GM12801 (cell line): Measurements from ENCODE around the gene TRMT10C.

Experiments used
- TF ChIP-seq, protein P1 (sequence below): IDR thresholded peaks from one replicate; pipeline ENCODE4 v1.5.1; 2011; ENCODE audit warnings: control low read depth; ENCODE audit not compliant: insufficient read length; ENCODE audit errors: extremely low read depth

The TRMT10C gene

DNA sequence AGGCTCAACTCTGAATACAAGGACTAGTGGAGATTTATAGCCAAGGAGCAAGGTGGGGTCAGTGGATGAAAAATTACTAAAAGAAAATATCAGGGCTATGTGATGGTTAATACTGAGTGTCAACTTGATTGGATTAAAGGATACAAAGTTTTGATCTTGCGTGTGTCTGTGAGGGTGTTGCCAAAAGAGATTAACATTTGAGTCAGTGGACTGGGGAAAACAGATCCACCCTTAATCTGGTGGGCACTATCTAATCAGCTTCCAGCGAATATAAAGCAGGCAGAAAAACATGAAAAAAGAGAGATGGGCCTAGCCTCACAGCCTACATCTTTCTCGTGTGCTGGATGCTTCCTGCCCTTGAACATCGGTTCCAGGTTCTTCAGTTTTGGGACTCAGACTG is 34.2 kb upstream of the TRMT10C start:
- TF ChIP-seq, protein P1, sequence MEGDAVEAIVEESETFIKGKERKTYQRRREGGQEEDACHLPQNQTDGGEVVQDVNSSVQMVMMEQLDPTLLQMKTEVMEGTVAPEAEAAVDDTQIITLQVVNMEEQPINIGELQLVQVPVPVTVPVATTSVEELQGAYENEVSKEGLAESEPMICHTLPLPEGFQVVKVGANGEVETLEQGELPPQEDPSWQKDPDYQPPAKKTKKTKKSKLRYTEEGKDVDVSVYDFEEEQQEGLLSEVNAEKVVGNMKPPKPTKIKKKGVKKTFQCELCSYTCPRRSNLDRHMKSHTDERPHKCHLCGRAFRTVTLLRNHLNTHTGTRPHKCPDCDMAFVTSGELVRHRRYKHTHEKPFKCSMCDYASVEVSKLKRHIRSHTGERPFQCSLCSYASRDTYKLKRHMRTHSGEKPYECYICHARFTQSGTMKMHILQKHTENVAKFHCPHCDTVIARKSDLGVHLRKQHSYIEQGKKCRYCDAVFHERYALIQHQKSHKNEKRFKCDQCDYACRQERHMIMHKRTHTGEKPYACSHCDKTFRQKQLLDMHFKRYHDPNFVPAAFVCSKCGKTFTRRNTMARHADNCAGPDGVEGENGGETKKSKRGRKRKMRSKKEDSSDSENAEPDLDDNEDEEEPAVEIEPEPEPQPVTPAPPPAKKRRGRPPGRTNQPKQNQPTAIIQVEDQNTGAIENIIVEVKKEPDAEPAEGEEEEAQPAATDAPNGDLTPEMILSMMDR, result no peak

DNA sequence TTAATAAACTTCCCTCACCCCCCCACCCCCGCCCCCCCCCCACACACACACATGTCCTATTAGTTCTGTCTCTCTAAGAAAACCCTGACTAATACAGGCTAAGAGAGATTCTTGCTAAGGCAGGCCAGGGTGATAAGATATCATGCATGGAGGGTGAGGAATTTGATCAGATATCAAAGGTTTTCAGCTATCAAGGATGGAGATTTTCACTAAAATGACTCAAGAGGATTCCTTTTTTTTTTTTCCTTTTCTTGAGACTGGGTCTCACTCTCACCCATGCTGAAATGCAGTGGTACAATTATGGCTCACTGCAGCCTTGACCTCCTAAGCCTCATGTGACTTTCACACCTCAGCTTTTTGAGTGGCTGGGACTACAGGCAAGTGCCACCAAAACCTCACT is 33.8 kb upstream of the TRMT10C start:
- TF ChIP-seq, protein P1, result no peak

DNA sequence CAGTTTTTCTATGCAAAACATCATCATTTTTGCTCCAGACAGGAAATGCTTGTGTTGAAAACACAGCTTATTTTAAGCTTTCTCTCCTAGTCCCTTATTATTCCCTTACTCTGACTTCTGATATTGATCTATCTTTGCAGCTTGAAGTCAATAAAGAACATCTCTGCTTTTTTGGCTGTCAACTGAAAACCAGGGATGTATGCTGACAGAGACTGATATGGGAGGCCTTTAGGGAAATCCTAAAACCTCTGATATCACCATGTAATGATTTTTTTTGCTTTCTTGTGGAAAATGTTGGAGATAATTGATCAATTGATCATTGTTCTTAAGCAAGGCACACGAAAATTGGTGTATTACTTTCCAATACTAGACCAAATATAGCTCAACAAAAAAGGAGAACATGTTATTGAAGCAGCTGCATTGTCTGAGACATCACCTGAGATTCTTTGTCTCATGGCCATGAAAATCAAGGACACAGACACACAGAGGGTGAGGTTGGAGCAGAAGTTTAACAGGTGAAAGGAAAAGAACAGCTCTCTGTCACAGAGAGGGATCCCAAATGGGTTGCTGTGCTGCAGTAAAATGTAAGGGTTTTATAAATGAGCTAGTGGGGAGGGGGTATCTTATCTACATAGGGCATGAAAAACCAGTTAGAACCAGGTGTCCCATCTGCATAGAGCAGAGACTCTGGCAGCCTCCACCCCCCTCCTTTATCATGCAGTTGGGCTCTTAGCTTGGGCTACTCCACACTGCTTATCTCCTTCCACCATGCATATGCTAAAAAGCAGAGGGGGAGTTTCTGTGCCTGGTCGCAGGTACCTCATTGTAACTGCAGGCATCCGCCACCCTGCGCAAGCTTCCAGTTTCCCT is 31.6 kb upstream of the TRMT10C start:
- TF ChIP-seq, protein P1, result no peak

DNA sequence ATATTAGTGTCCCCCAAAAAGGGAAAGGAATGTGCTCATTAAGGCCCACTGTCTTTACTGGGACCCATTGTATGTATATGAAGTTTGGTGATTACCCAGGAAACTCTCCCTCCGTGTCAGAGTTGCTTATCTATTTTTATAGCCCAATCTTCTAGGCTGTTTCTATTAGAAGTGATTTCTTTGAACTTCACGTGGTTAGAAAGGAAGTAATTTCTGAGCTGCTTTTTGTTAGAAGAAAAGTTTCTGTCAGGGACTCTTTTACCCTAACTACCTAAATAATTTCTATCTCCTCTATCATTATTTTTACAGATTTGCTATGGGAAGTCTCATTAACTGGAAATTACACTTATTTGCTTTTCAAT is 31.0 kb upstream of the TRMT10C start:
- TF ChIP-seq, protein P1, result no peak

DNA sequence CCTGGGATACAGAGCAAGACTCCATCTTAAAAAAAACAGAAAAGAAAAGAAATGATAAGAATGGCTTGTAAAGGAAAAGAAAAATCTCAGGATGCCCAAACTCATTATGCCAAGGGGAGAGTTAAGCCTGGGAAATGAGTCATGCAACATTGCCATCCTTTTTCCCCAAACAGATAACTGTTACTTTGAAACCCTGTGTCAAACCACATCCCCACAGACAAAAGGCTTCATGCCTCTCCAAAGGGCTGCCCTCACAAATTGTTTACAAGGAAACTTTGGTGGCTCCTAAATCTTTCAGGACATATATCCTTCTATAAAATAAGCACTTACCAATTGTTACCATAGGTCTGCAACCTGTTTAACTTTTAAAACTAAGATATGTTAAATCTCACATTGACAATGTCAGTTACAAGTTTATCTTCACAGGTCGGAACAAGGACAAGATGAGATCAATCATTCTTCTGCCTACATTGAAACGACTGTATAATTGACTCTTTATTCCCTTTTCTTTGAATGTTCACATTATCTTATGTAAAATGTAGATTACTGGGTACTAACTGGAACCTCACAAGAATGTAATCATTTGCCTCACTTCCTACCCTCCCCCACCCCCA is 30.1 kb upstream of the TRMT10C start:
- TF ChIP-seq, protein P1, result no peak

DNA sequence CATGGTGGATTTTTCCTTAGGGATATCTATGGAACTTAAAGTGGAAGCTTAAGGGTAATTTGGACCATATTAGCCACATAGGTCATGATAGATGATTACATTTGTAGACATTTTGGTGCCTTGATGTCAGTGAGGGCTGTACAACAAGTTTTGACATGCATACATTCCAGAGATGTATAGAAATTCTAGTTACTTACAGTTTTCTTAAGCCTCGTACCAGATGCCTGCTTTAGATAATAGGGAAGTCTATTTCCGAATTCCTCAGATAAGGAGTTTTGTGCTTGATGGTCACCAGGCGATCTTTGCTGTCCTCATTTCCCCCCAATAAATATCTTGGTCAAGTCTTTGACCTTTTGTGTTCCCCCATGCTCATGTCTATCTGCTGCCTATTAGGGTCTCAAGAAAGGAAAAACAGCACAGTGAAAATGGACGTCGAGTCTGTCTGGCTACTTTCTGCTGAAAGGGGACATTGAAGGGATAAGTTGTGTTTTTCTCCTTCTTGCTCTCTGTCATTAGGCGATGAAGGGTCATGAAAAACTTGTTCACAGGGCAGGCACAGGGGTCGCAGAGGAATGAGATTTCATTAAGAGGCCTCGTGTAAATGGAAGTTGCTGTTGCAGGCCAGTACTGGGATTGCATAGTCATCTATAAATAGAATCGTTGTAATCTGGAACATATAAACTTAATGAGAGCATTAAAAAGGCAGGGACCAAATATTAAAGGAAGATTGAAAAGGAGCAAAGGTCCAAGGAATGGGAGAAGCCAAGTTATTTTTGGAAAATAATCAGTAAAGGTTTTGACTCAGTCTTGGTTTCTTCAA is 28.7 kb upstream of the TRMT10C start:
- TF ChIP-seq, protein P1, result no peak

DNA sequence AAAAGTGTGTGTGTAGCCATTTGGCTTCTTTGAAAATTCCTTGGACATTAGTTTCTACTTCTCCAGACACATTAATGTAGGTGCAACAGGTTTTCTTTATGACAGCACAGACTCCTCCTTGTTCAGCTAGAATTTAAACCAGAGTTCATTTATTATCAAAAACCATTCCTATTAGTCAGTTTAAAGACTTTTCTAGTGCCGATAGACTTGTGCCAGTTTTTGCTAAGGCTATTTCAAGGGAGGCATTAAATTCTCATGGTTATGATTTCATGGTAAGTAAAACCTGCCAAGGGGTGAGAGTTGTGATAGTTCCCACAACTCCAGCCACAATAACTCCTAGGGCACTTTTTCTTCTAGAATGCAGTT is 28.1 kb upstream of the TRMT10C start:
- TF ChIP-seq, protein P1, result no peak
